Peyer's patch (tissue), 4 donors: ENCODE results near the gene CHTF18. TPM values are rescaled to one million over a fixed set of nuclear protein-coding genes. Genes with fewer than 3 reads are reported as not detected.

Experiments
- DNase-seq, 3 donors: peaks; one replicate each; pipeline ENCODE4 v3.0.0-alpha.2; 2017 to 2019
- H3K27ac ChIP-seq, 4 donors: fragments of 200-600 bp; sonication (generic); one replicate each; pipeline ENCODE4 v1.5.1; 2016 to 2019
- H3K27me3 ChIP-seq, 2 donors: fragments of 200-600 bp; sonication (generic); one replicate each; pipeline ENCODE4 v1.5.1; 2019
- H3K36me3 ChIP-seq, 3 donors: fragments of 200-600 bp; sonication (generic); one replicate each; pipeline ENCODE4 v1.5.1; 2016 to 2019
- H3K4me1 ChIP-seq, 4 donors: fragments of 200-600 bp; sonication (generic); one replicate each; pipeline ENCODE4 v1.5.1; 2016 to 2019
- H3K4me3 ChIP-seq, 4 donors: fragments of 200-600 bp; sonication (generic); 1 replicate in 3 of 4; 2 replicates in 1 of 4; pipeline ENCODE4 v1.5.1; 2016 to 2019; ENCODE audit warnings: mild to moderate bottlenecking in 1 of 4
- H3K9me3 ChIP-seq, 4 donors: fragments of 200-600 bp; sonication (generic); one replicate each; pipeline ENCODE4 v1.5.1; 2016 to 2019; ENCODE audit warnings: mild to moderate bottlenecking in 1 of 4
- POLR2A ChIP-seq, 2 donors: fragments of 450-650 bp; IDR thresholded peaks; one replicate each; pipeline ENCODE4 v1.5.1; 2017; ENCODE audit warnings: antibody characterized with exemption in 2 of 2, mild to moderate bottlenecking in 2 of 2, moderate library complexity in 2 of 2
- total RNA-seq, 4 donors: library from RNA; depleted of rRNA; stranded (reverse); fragments of >200 nt; gene quantifications; one replicate each; pipeline ENCODE4 v1.1.0, GENCODE V29; 2016
- TF ChIP-seq, protein P1 (sequence below), 6 experiments: fragments of 450-650 bp in 4 of 6; fragments of 200-600 bp in 2 of 6; sonication (generic) in 1 of 6; IDR thresholded peaks; one replicate each; pipeline ENCODE4 v1.5.1; 2017 to 2019; ENCODE audit warnings: antibody characterized with exemption in 6 of 6, mild to moderate bottlenecking in 3 of 6, moderate library complexity in 1 of 6

The CHTF18 gene
- total RNA-seq, 4 donors from 2014 or later = 12.1 to 91.6 (median 19.0) TPM

DNA sequence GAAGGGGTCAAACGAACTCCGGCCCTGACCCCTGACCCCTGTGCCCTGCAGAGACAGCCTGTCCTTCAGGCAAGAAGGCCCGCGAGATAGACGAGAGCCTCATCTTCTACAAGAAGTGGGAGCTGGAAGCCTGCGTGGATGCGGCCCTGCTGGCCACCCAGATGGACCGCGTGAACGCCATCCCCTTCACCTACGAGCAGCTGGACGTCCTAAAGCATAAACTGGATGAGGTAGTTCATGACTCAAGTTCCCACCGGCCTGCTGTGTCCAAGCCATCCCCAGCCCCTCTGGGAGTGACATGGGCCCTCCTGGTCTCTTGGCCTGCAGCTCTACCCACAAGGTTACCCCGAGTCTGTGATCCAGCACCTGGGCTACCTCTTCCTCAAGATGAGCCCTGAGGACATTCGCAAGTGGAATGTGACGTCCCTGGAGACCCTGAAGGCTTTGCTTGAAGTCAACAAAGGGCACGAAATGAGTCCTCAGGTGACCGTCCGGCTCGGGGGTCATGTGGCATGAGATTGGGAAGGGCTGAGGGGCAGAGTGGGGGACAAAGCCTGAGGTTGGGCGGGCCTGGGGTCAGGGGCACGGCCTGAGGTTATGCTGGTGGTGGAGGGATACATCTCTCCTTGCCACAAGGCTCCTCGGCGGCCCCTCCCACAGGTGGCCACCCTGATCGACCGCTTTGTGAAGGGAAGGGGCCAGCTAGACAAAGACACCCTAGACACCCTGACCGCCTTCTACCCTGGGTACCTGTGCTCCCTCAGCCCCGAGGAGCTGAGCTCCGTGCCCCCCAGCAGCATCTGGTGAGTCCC is 22.2 kb upstream of the CHTF18 start:
- no peaks in the 10 kb centered on the region for H3K9me3 ChIP-seq
- TF ChIP-seq, protein P1, sequence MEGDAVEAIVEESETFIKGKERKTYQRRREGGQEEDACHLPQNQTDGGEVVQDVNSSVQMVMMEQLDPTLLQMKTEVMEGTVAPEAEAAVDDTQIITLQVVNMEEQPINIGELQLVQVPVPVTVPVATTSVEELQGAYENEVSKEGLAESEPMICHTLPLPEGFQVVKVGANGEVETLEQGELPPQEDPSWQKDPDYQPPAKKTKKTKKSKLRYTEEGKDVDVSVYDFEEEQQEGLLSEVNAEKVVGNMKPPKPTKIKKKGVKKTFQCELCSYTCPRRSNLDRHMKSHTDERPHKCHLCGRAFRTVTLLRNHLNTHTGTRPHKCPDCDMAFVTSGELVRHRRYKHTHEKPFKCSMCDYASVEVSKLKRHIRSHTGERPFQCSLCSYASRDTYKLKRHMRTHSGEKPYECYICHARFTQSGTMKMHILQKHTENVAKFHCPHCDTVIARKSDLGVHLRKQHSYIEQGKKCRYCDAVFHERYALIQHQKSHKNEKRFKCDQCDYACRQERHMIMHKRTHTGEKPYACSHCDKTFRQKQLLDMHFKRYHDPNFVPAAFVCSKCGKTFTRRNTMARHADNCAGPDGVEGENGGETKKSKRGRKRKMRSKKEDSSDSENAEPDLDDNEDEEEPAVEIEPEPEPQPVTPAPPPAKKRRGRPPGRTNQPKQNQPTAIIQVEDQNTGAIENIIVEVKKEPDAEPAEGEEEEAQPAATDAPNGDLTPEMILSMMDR (IDR thresholded peaks at IDR 0.05) = no peak
- TF ChIP-seq POLR2A (IDR thresholded peaks at IDR 0.05) = no peak
- no peak overlapping the region for H3K4me3 ChIP-seq
- no peak overlapping the region for H3K27ac ChIP-seq
- no peaks in the 10 kb centered on the region for H3K4me1 ChIP-seq
- H3K27me3 ChIP-seq = no peaks in the 10 kb centered on the region
- no peaks in the 10 kb centered on the region for H3K36me3 ChIP-seq
- DNase-seq = no peak

GRCh38 chr16:766820-767640 is 21.4 kb upstream of the CHTF18 start:
- H3K27me3 ChIP-seq = no peaks in the 10 kb centered on the region
- H3K36me3 ChIP-seq = no peaks in the 10 kb centered on the region
- no peak for DNase-seq
- TF ChIP-seq, protein P1 (IDR thresholded peaks at IDR 0.05) = no peak
- TF ChIP-seq POLR2A (IDR thresholded peaks at IDR 0.05) = no peak
- H3K4me1 ChIP-seq = no peaks in the 10 kb centered on the region
- H3K27ac ChIP-seq = no peak overlapping the region
- no peak overlapping the region for H3K4me3 ChIP-seq
- no peaks in the 10 kb centered on the region for H3K9me3 ChIP-seq

GRCh38 chr16:767743-768235 is 20.6 kb upstream of the CHTF18 start:
- Histone ChIP-seq H3K36me3 (no peaks in the 10 kb centered on the region), H3K9me3 (no peaks in the 10 kb centered on the region), H3K4me3 (no peak overlapping the region), H3K27me3 (no peaks in the 10 kb centered on the region), H3K4me1 (no peaks in the 10 kb centered on the region), H3K27ac (no peak overlapping the region)
- no peak for DNase-seq
- TF ChIP-seq, protein P1 (IDR thresholded peaks at IDR 0.05) = no peak
- TF ChIP-seq POLR2A (IDR thresholded peaks at IDR 0.05) = no peak

DNA sequence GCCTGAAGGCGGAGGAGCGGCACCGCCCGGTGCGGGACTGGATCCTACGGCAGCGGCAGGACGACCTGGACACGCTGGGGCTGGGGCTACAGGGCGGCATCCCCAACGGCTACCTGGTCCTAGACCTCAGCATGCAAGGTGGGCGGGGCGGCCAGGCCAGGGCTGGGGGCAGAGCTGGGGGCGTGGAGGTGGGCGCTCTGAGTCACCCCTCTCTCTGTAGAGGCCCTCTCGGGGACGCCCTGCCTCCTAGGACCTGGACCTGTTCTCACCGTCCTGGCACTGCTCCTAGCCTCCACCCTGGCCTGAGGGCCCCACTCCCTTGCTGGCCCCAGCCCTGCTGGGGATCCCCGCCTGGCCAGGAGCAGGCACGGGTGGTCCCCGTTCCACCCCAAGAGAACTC is 20.0 kb upstream of the CHTF18 start:
- Histone ChIP-seq H3K27ac (no peak overlapping the region), H3K9me3 (no peaks in the 10 kb centered on the region), H3K27me3 (no peaks in the 10 kb centered on the region), H3K4me1 (no peaks in the 10 kb centered on the region), H3K4me3 (no peak overlapping the region), H3K36me3 (no peaks in the 10 kb centered on the region)
- TF ChIP-seq, protein P1 (IDR thresholded peaks at IDR 0.05) = no peak
- TF ChIP-seq POLR2A (IDR thresholded peaks at IDR 0.05) = no peak
- DNase-seq = no peak

DNA sequence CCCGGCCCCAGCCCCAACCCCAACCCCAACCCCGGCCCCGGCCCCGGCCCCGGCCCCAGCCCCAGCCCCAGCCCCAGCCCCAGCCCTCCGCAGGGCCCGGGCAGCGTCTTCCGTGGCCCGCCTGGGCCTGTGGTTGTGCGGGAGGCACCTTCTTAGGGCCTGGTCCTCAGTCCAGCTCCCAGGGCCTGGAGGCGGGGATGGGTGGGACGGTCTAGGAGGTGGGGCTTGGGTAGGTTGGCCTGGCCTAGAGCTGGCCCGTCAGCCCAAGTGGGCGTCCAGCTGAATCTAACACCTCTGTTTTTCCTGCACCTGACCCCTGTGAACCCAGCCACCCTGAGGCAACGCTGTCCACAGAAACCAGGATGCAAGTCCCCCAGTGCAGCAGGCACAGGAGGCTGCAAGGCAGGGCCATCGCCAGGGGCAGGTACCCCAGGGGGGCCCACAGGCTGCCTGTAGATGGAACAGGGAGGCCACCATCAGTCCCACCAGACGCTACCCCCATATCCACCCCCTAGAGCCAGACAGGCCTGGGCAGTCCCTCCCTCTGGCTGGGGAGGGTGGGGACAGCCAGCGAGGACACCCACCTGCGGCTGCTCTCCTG is 19.1 kb upstream of the CHTF18 start:
- no peaks in the 10 kb centered on the region for H3K4me1 ChIP-seq
- no peak overlapping the region for H3K4me3 ChIP-seq
- no peaks in the 10 kb centered on the region for H3K36me3 ChIP-seq
- no peaks in the 10 kb centered on the region for H3K9me3 ChIP-seq
- no peaks in the 10 kb centered on the region for H3K27me3 ChIP-seq
- TF ChIP-seq, protein P1 (IDR thresholded peaks at IDR 0.05) = no peak
- TF ChIP-seq POLR2A (IDR thresholded peaks at IDR 0.05) = no peak
- DNase-seq = no peak
- no peak overlapping the region for H3K27ac ChIP-seq
